Heart right ventricle (tissue), 16 donors: Measurements from ENCODE around the gene NCKAP5L. TPM values are rescaled to one million over a fixed set of nuclear protein-coding genes. Genes with fewer than 3 reads are reported as not detected.
A peak's percentile ranks its signal among the peaks of the same experiment; 100 is the strongest.

Source experiments
- ATAC-seq, 8 donors: fragments of 200-7000 bp; cut with Tn5 transposase; one replicate each; pipeline ENCODE4 v1.9.1; 2020; ENCODE audit warnings: mild to moderate bottlenecking in 8 of 8, moderate library complexity in 8 of 8, moderate number of reproducible peaks in 1 of 8
- DNase-seq, 2 donors: peaks; one replicate each; pipeline ENCODE4 v3.0.0-alpha.2; 2020
- H3K27ac ChIP-seq, 10 donors: fragments of 200-600 bp; sonication (generic) in 2 of 10; one replicate each; pipeline versions ENCODE4 v1.5.0 to v1.8.0; 2020 to 2022; ENCODE audit warnings: mild to moderate bottlenecking in 3 of 10
- H3K27me3 ChIP-seq, 7 donors: fragments of 200-600 bp; one replicate each; pipeline ENCODE4 v1.8.0; 2021 to 2022; ENCODE audit warnings: mild to moderate bottlenecking in 2 of 7
- H3K36me3 ChIP-seq, 9 donors: fragments of 200-600 bp; sonication (generic) in 1 of 9; one replicate each; pipeline versions ENCODE4 v1.5.0 to v1.8.0; 2020 to 2022; ENCODE audit warnings: mild to moderate bottlenecking in 2 of 9
- H3K4me1 ChIP-seq, 9 donors: fragments of 200-600 bp; sonication (generic) in 1 of 9; one replicate each; pipeline versions ENCODE4 v1.5.0 to v1.8.0; 2020 to 2022; ENCODE audit warnings: mild to moderate bottlenecking in 4 of 9
- H3K4me3 ChIP-seq, 10 donors: fragments of 200-600 bp; sonication (generic) in 2 of 10; one replicate each; pipeline versions ENCODE4 v1.5.0 to v1.8.0; 2020 to 2022; ENCODE audit warnings: mild to moderate bottlenecking in 7 of 10, moderate library complexity in 2 of 10
- H3K9me3 ChIP-seq, 11 donors: fragments of 200-600 bp in 10 of 11; sonication (generic) in 2 of 11; one replicate each; pipeline versions ENCODE4 v1.5.0 to v1.8.0; 2013 to 2022; ENCODE audit warnings: mild to moderate bottlenecking in 2 of 11, control low read depth in 1 of 11, moderate library complexity in 1 of 11
- WGBS, 2 donors: extraction: QIAGEN DNeasy Blood & Tissue Kit; methylation state at CpG; one replicate each; pipeline ENCODE4 v1.1.7; 2013; ENCODE audit warnings: inconsistent platforms in 1 of 2; 5-methylcytosine and 5-hydroxymethylcytosine counted together
- intact Hi-C, 10 donors: fragments of 100-400 bp; cut with DNase I; formaldehyde crosslinking; loops; one replicate each; pipeline versions ENCODE4 v1.11.1 to v1.14.2; 2022
- polyA plus RNA-seq, 2 donors: library from polyadenylated mRNA; stranded (reverse); fragments of 200-250 nt; gene quantifications; one replicate each; pipeline ENCODE4 v1.2.3, GENCODE V29; 2013
- total RNA-seq, 10 donors: library from RNA; stranded (reverse); fragmentation: NEBNext Ultra II Directional in 3 of 10; extraction: Animal tissue kit (Norgen Biotek cat#: 25700) in 3 of 10; gene quantifications; one replicate each; pipeline versions ENCODE4 v1.2.1 to v1.2.4, GENCODE V29; 2021 to 2023
- TF ChIP-seq, protein P1 (sequence below), 9 donors: fragments of 200-600 bp; sonication (generic) in 2 of 9; IDR thresholded peaks; one replicate each; pipeline versions ENCODE4 v1.5.0 to v1.8.0; 2021 to 2022; ENCODE audit warnings: antibody characterized with exemption in 9 of 9, mild to moderate bottlenecking in 5 of 9, moderate library complexity in 1 of 9
- donor health status: Arrhythmogenic right ventricular cardiomyopathy.
- donor health status: ischemic (EF 13 %, LVEDD 7.1; RV severe dilation, severe dysfunction).
- donor health status: healthy with polysubstance abuse.
- donor health status: DM: no; HTN: yes; CAD: no.
- donor health status: DM: no; HTN: no; CAD: no.
- donor health status: ischemic (EF 25% LVEDD 6.9; RV normal size, moderate dysfunction).
- donor health status: ischemic (EF 25% LVEDD 5.7; RV mildly dilated, moderate dysfunction).
- donor health status: healthy.
- donor health status: DM: yes; HTN: yes; CAD: no.
- donor health status: Ischemic cardiomyopathy.
- donor health status: ischemic (EF 35%, LVEDD 5.7; RV mildly dilated, moderate dysfunction).
- donor health status: nonischemic (EF 11% LVEDD 7.7; RV severe dilation, severe dysfunction).
- donor health status: DM: yes; HTN: yes; CAD: no.
- donor health status: PGD.
- donor health status: ischemic (EF 29% LVEDD 5.4; RV normal size, mild dysfunction).
- donor health status: nonischemic (EF 23%, LVEDD 6.1; RV moderate dilation, normal function).

Gene NCKAP5L
- total and polyA plus RNA-seq, 12 donors = 11.6 to 44.6 (median 23.7) TPM

DNA sequence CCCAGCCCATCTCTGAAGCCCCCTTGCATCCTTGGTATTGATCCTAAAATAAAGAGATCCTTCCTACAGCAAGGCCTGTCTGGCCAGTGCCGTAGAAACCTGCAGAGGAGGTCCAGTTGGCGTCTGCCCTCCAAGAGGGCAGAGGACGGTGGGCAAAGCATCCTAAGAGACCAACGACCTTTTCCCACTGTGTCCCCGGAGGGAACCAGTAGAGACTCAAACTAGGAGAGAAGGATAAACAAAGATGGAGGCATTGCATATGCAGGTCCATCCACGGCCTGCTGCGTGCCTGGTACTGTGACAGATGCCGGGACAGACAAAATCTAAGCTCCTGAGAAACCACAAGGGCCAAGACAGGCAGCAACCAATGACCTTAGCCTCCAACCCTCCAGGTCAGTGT, 3.8 kb downstream of the NCKAP5L start:
- H3K27me3 ChIP-seq = no peaks in the 10 kb centered on the region
- TF ChIP-seq, protein P1, sequence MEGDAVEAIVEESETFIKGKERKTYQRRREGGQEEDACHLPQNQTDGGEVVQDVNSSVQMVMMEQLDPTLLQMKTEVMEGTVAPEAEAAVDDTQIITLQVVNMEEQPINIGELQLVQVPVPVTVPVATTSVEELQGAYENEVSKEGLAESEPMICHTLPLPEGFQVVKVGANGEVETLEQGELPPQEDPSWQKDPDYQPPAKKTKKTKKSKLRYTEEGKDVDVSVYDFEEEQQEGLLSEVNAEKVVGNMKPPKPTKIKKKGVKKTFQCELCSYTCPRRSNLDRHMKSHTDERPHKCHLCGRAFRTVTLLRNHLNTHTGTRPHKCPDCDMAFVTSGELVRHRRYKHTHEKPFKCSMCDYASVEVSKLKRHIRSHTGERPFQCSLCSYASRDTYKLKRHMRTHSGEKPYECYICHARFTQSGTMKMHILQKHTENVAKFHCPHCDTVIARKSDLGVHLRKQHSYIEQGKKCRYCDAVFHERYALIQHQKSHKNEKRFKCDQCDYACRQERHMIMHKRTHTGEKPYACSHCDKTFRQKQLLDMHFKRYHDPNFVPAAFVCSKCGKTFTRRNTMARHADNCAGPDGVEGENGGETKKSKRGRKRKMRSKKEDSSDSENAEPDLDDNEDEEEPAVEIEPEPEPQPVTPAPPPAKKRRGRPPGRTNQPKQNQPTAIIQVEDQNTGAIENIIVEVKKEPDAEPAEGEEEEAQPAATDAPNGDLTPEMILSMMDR (IDR thresholded peaks at IDR 0.05) = no peak
- H3K27ac ChIP-seq = peak overlapping the region in 9 of 10 donors; percentile 2 to 97 (median 93)
- peaks cover 0 to 11% (median 2%) of the 10 kb centered on the region in 9 donors for H3K36me3 ChIP-seq
- WGBS, 2 donors = 80 to 81% methylated on average over 8 of the region's 8 CpGs
- ATAC-seq = no peak
- no peaks in the 10 kb centered on the region for H3K9me3 ChIP-seq
- H3K4me1 ChIP-seq = peaks cover 22 to 91% (median 79%) of the 10 kb centered on the region in 9 donors
- DNase-seq = no peak
- no peak overlapping the region for H3K4me3 ChIP-seq
- intact Hi-C loops = loop anchor here in 1 of 10 donors (10.0 kb wide), 1 partner anchor 180 kb away; no protein-coding TSS in a partner anchor

DNA sequence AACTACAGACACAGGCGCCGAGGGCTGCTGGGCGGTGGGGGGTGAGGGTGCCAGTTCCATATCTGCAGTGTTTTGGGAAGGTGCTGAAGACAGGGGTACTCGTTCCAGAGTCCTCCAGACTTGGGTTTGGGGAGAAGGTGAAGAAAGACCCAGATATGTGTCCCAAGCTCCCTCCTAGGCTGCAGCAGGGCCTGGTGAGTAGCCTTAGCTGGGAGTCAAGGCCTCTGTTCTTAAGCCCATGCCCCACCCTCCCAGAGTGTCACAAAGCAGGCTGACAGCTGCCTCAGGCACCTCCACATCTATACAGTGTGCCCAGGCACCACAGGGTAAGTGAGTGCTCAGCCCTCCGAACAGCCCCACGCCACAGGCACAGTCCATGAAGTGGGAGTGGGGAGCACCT, 4.3 kb downstream of the NCKAP5L start:
- no peak for ATAC-seq
- Histone ChIP-seq H3K27ac (peak overlapping the region in 8 of 10 donors; percentile 13 to 97 (median 93)), H3K27me3 (no peaks in the 10 kb centered on the region), H3K4me1 (peaks cover 22 to 91% (median 77%) of the 10 kb centered on the region in 9 donors), H3K4me3 (no peak overlapping the region), H3K36me3 (peaks cover 0 to 11% (median 2%) of the 10 kb centered on the region in 9 donors), H3K9me3 (no peaks in the 10 kb centered on the region)
- WGBS, 2 donors = 72 to 77% methylated on average over 6 of the region's 6 CpGs
- TF ChIP-seq, protein P1 (IDR thresholded peaks at IDR 0.05) = no peak
- intact Hi-C loops = loop anchor here in 1 of 10 donors (10.0 kb wide), 1 partner anchor 179 kb away; no protein-coding TSS in a partner anchor
- DNase-seq = no peak

DNA sequence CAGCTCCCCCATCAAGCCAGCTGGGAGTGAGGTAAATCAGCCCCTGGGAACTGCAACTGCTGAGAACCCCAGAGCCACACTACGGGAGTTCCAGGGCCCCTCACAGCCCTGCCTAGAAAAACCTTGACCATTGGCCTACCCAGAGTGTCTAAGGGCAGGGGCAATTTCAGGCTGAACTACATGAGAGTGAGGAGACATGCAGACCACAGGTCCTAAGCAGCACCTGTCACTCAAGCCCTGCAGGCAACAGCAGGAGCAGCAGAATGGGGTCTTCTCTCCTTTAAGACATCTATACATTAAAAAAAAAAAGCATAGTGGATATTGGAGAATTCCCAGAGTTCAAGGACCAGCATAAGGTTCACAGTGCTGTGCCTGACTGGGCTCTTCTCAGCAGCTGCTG, 4.9 kb downstream of the NCKAP5L start:
- no peak for DNase-seq
- Histone ChIP-seq H3K4me1 (peaks cover 22 to 88% (median 73%) of the 10 kb centered on the region in 9 donors), H3K4me3 (no peak overlapping the region), H3K36me3 (peaks cover 0 to 11% (median 2%) of the 10 kb centered on the region in 9 donors), H3K9me3 (no peaks in the 10 kb centered on the region), H3K27me3 (no peaks in the 10 kb centered on the region), H3K27ac (peak overlapping the region in 2 of 10 donors; percentile 41 to 86)
- TF ChIP-seq, protein P1 (IDR thresholded peaks at IDR 0.05) = no peak
- intact Hi-C loops = loop anchor here in 1 of 10 donors (10.0 kb wide), 1 partner anchor 179 kb away; no protein-coding TSS in a partner anchor
- 57 to 82% methylated on average over 1 of the region's 1 CpG for WGBS, 2 donors
- no peak for ATAC-seq

DNA sequence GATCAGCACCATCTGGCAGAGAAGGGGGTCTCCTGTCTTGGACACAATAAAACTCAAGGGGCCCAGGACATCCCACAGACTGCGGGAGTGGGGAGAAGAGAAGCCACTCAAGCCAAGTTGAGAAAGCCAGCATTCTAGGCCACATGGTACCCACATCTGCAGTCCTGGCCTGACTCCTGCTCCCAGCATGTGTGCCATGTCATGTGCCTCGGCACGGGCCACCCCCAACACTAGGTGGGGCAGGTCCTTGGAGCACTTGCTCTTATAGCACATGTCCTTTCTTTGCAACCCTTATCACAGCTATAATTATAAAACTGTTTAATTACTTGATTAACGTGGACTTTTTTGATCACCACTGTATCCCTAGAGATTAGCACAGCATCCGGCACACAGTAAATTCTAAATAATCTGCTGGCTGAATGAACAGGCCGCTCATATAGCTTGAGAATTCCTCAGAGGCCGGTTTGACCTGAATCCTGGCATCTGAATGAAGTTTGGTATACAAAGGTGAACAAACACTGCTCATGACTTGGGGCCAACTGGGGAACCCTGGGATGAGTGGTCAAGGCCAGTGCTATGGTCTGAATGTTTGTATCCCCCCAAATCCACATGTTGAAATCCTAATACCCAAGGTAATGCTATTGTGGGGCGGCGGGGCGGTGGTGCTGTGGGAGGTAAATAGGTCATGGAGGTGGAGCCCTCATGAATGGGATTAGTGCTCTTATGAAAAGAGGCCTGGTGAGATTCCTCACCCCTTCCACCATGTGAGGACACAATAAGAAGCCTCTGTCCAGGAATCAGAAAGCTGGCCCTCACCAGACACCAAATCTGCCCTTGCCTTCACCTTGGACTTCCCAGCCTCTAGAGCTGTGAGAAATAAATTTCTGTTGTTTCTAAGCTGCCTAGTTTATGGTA, 6.6 kb downstream of the NCKAP5L start:
- Histone ChIP-seq H3K27me3 (no peaks in the 10 kb centered on the region), H3K4me3 (no peak overlapping the region), H3K9me3 (no peaks in the 10 kb centered on the region), H3K4me1 (peaks cover 22 to 86% (median 65%) of the 10 kb centered on the region in 9 donors), H3K27ac (peak overlapping the region in 7 of 10 donors; percentile 21 to 77 (median 41)), H3K36me3 (peaks cover 0 to 11% (median 2%) of the 10 kb centered on the region in 9 donors)
- no peak for DNase-seq
- 67 to 69% methylated on average over 10 of the region's 10 CpGs for WGBS, 2 donors
- TF ChIP-seq, protein P1 (IDR thresholded peaks at IDR 0.05) = no peak
- intact Hi-C loops = loop anchor here in 1 of 10 donors (10.0 kb wide), 1 partner anchor 177 kb away; no protein-coding TSS in a partner anchor
- ATAC-seq = no peak
